GF-D8 (cell line): Measurements from ENCODE around the gene TRIM74.
A peak's percentile ranks its signal among the peaks of the same experiment; 100 is the strongest.
"Not testable (repeated sequence)": the region's sequence is repeated elsewhere in the genome, so short reads cannot be mapped to it uniquely, and the experiment has no call there.

Experiments used
- DNase-seq: peaks from one replicate; lab custom pipeline; 2025; lab: John Stamatoyannopoulos, UW

TRIM74 gene

GRCh38 chr7:72954563-72955198 lies 14.6 kb downstream of the TRIM74 start:
- not testable (repeated sequence) for DNase-seq

GRCh38 chr7:72953901-72954562 lies 15.2 kb downstream of the TRIM74 start:
- DNase-seq, result not testable (repeated sequence)

- not testable (repeated sequence) for DNase-seq
These were observed 18.8 kb downstream of the TRIM74 start for GRCh38 chr7:72950432-72950831.

- DNase-seq, result not testable (repeated sequence)
These were observed 19.6 kb downstream of the TRIM74 start for GRCh38 chr7:72949686-72950085.

- DNase-seq, result not testable (repeated sequence)
These were observed 20.0 kb downstream of the TRIM74 start for GRCh38 chr7:72949276-72949675.

GRCh38 chr7:72948714-72949113 lies 20.6 kb downstream of the TRIM74 start:
- not testable (repeated sequence) for DNase-seq

GRCh38 chr7:72946130-72946745 lies 23.0 kb downstream of the TRIM74 start:
- DNase-seq, result not testable (repeated sequence)

- DNase-seq, result not testable (repeated sequence)
These were observed 23.7 kb downstream of the TRIM74 start for GRCh38 chr7:72945597-72945996.

GRCh38 chr7:72944937-72945336 lies 24.3 kb downstream of the TRIM74 start:
- DNase-seq, result not testable (repeated sequence)

GRCh38 chr7:72942956-72943355 lies 26.3 kb downstream of the TRIM74 start:
- DNase-seq, result not testable (repeated sequence)

- not testable (repeated sequence) for DNase-seq
These were observed 27.1 kb downstream of the TRIM74 start for GRCh38 chr7:72942022-72942705.

GRCh38 chr7:72928216-72928615 lies 41.0 kb downstream of the TRIM74 start:
- not testable (repeated sequence) for DNase-seq

GRCh38 chr7:72927791-72928190 lies 41.5 kb downstream of the TRIM74 start:
- DNase-seq, result not testable (repeated sequence)

GRCh38 chr7:72925546-72926120 lies 43.6 kb downstream of the TRIM74 start:
- no peak for DNase-seq

- peak; percentile 73 for DNase-seq
These were observed 44.3 kb downstream of the TRIM74 start, which contains the start of gene POM121 for GRCh38 chr7:72924733-72925545. Gene POM121, plus strand, starts transcription at chr7:72925095. Its CDS starts 27 bp downstream, at chr7:72925122.

- no peak for DNase-seq
These were observed 44.9 kb downstream of the TRIM74 start for GRCh38 chr7:72924386-72924732.

GRCh38 chr7:72919256-72919775 lies 50.0 kb downstream of the TRIM74 start:
- no peak for DNase-seq

GRCh38 chr7:72914756-72915525 lies 54.3 kb downstream of the TRIM74 start:
- not testable (repeated sequence) for DNase-seq

- not testable (repeated sequence) for DNase-seq
These were observed 55.5 kb downstream of the TRIM74 start for GRCh38 chr7:72913750-72914149.

- not testable (repeated sequence) for DNase-seq
These were observed 57.9 kb downstream of the TRIM74 start for GRCh38 chr7:72911395-72911794.
